Peyer's patch (tissue), 4 donors: ENCODE data around the gene BRI3BP. TPM values are rescaled to one million over a fixed set of nuclear protein-coding genes. Genes with fewer than 3 reads are reported as not detected.
A peak's percentile ranks its signal among the peaks of the same experiment; 100 is the strongest.

Experiments used
- DNase-seq, 3 donors: peaks; one replicate each; pipeline ENCODE4 v3.0.0-alpha.2; 2017 to 2019
- H3K27ac ChIP-seq, 4 donors: fragments of 200-600 bp; sonication (generic); one replicate each; pipeline ENCODE4 v1.5.1; 2016 to 2019
- H3K27me3 ChIP-seq, 2 donors: fragments of 200-600 bp; sonication (generic); one replicate each; pipeline ENCODE4 v1.5.1; 2019
- H3K36me3 ChIP-seq, 3 donors: fragments of 200-600 bp; sonication (generic); one replicate each; pipeline ENCODE4 v1.5.1; 2016 to 2019
- H3K4me1 ChIP-seq, 4 donors: fragments of 200-600 bp; sonication (generic); one replicate each; pipeline ENCODE4 v1.5.1; 2016 to 2019
- H3K4me3 ChIP-seq, 4 donors: fragments of 200-600 bp; sonication (generic); 1 replicate in 3 of 4; 2 replicates in 1 of 4; pipeline ENCODE4 v1.5.1; 2016 to 2019; ENCODE audit warnings: mild to moderate bottlenecking in 1 of 4
- H3K9me3 ChIP-seq, 4 donors: fragments of 200-600 bp; sonication (generic); one replicate each; pipeline ENCODE4 v1.5.1; 2016 to 2019; ENCODE audit warnings: mild to moderate bottlenecking in 1 of 4
- POLR2A ChIP-seq, 2 donors: fragments of 450-650 bp; IDR thresholded peaks; one replicate each; pipeline ENCODE4 v1.5.1; 2017; ENCODE audit warnings: antibody characterized with exemption in 2 of 2, mild to moderate bottlenecking in 2 of 2, moderate library complexity in 2 of 2
- total RNA-seq, 4 donors: library from RNA; depleted of rRNA; stranded (reverse); fragments of >200 nt; gene quantifications; one replicate each; pipeline ENCODE4 v1.1.0, GENCODE V29; 2016
- TF ChIP-seq, protein P1 (sequence below), 6 experiments: fragments of 450-650 bp in 4 of 6; fragments of 200-600 bp in 2 of 6; sonication (generic) in 1 of 6; IDR thresholded peaks; one replicate each; pipeline ENCODE4 v1.5.1; 2017 to 2019; ENCODE audit warnings: antibody characterized with exemption in 6 of 6, mild to moderate bottlenecking in 3 of 6, moderate library complexity in 1 of 6

Gene BRI3BP
- total RNA-seq, 4 donors from 2014 or later, result 13.2 to 55.2 (median 41.8) TPM

- Histone ChIP-seq H3K36me3 (no peaks in the 10 kb centered on the region), H3K27ac (no peak overlapping the region), H3K9me3 (no peaks in the 10 kb centered on the region), H3K4me1 (peaks cover 0 to 19% (median 1%) of the 10 kb centered on the region in 4 donors), H3K4me3 (peak overlapping the region in 3 of 4 donors; percentile 84 to 91 (median 87)), H3K27me3 (no peaks in the 10 kb centered on the region)
- DNase-seq, result no peak
- TF ChIP-seq POLR2A (IDR thresholded peaks at IDR 0.05), result no peak
- TF ChIP-seq, protein P1, sequence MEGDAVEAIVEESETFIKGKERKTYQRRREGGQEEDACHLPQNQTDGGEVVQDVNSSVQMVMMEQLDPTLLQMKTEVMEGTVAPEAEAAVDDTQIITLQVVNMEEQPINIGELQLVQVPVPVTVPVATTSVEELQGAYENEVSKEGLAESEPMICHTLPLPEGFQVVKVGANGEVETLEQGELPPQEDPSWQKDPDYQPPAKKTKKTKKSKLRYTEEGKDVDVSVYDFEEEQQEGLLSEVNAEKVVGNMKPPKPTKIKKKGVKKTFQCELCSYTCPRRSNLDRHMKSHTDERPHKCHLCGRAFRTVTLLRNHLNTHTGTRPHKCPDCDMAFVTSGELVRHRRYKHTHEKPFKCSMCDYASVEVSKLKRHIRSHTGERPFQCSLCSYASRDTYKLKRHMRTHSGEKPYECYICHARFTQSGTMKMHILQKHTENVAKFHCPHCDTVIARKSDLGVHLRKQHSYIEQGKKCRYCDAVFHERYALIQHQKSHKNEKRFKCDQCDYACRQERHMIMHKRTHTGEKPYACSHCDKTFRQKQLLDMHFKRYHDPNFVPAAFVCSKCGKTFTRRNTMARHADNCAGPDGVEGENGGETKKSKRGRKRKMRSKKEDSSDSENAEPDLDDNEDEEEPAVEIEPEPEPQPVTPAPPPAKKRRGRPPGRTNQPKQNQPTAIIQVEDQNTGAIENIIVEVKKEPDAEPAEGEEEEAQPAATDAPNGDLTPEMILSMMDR (IDR thresholded peaks at IDR 0.05), result no peak
Measured at GRCh38 chr12:125064492-125064891, 71.0 kb downstream of the BRI3BP start.

- Histone ChIP-seq H3K36me3 (no peaks in the 10 kb centered on the region), H3K4me1 (peaks cover 0 to 19% (median 1%) of the 10 kb centered on the region in 4 donors)
Measured at GRCh38 chr12:125065021-125065918, 71.8 kb downstream of the BRI3BP start, which contains the start of gene AACS. AACS (plus strand) TSS chr12:125065435; CDS start chr12:125065585, 150 bp downstream.

GRCh38 chr12:125065919-125066570 lies 72.6 kb downstream of the BRI3BP start:
- H3K36me3 ChIP-seq, result no peaks in the 10 kb centered on the region
- peak overlapping the region; percentile 73 to 91 (median 86) for H3K4me3 ChIP-seq
- TF ChIP-seq, protein P1 (IDR thresholded peaks at IDR 0.05), result no peak
- TF ChIP-seq POLR2A (IDR thresholded peaks at IDR 0.05), result no peak
- H3K27ac ChIP-seq, result peak overlapping the region in 3 of 4 donors; percentile 56 to 79 (median 75)
- no peaks in the 10 kb centered on the region for H3K9me3 ChIP-seq
- no peaks in the 10 kb centered on the region for H3K27me3 ChIP-seq
- peaks cover 0 to 19% (median 1%) of the 10 kb centered on the region in 4 donors for H3K4me1 ChIP-seq
- no peak for DNase-seq

More at GRCh38 chr12:125065021-125065918, 71.8 kb downstream of the BRI3BP start, which contains the start of gene AACS:
- peak; percentile 77 to 92 (median 88) for DNase-seq
- Histone ChIP-seq H3K4me3 (peak within 1 kb of the TSS; percentile 73 to 91 (median 86)), H3K27me3 (no peaks in the 10 kb centered on the region), H3K9me3 (no peaks in the 10 kb centered on the region), H3K27ac (peak within 1 kb of the TSS; percentile 56 to 79 (median 74))
- TF ChIP-seq POLR2A (IDR thresholded peaks at IDR 0.05), result peak; percentile 51 to 63
- TF ChIP-seq, protein P1 (IDR thresholded peaks at IDR 0.05), result no peak

DNA sequence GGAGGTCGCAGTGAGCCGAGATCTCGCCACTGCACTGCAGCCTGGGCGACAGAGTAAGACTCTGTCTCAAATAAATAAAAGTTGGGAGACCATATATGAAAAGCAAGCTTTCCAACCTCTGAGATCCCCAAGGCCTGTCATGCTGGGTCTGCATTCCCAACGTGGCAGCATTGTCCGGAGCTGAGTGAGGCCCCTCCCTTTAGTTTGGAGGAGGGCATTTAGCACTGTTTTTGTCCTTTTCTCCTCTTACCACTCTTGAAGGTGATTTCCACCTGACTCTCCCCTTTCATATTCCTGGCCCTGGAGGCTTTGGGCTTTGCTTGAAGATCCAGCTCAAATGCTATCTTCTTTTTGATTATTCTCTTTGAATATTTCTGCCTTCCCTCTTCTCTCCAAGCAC lies 74.9 kb downstream of the BRI3BP start:
- no peak for TF ChIP-seq POLR2A (IDR thresholded peaks at IDR 0.05)
- TF ChIP-seq, protein P1 (IDR thresholded peaks at IDR 0.05), result no peak
- Histone ChIP-seq H3K27ac (no peak overlapping the region), H3K27me3 (no peaks in the 10 kb centered on the region), H3K9me3 (no peaks in the 10 kb centered on the region), H3K4me1 (peaks cover 0 to 19% (median 1%) of the 10 kb centered on the region in 4 donors), H3K4me3 (no peak overlapping the region), H3K36me3 (peaks cover 0 to 5% (median 0%) of the 10 kb centered on the region in 3 donors)
- DNase-seq, result no peak

- Histone ChIP-seq H3K27ac (no peak overlapping the region), H3K4me3 (no peak overlapping the region), H3K27me3 (no peaks in the 10 kb centered on the region), H3K9me3 (no peaks in the 10 kb centered on the region), H3K4me1 (peaks cover 0 to 19% (median 1%) of the 10 kb centered on the region in 4 donors), H3K36me3 (peaks cover 0 to 8% (median 0%) of the 10 kb centered on the region in 3 donors)
- DNase-seq, result no peak
- TF ChIP-seq, protein P1 (IDR thresholded peaks at IDR 0.05), result no peak
- no peak for TF ChIP-seq POLR2A (IDR thresholded peaks at IDR 0.05)
Measured at GRCh38 chr12:125069616-125070015, 76.2 kb downstream of the BRI3BP start.
